HepG2 (cell line): ENCODE results near the gene GDF9. TPM values are rescaled to one million over a fixed set of nuclear protein-coding genes. Genes with fewer than 3 reads are reported as not detected.
A peak's percentile ranks its signal among the peaks of the same experiment; 100 is the strongest.

Source experiments
- AFF4 ChIP-seq: sonication (generic); formaldehyde crosslinking; IDR thresholded peaks from 2 replicates; pipeline ENCODE4 v1.4.0; 2020; ENCODE audit warnings: missing genetic modification reagents
- ARNT ChIP-seq: fragments of 450-650 bp; IDR thresholded peaks from 2 replicates; pipeline ENCODE4 v1.6.1; 2017
- ATAD3A ChIP-seq: sonication (generic); formaldehyde crosslinking; IDR thresholded peaks from 2 replicates; pipeline ENCODE4 v1.4.0; 2020; ENCODE audit warnings: missing genetic modification reagents
- ATF3 ChIP-seq: sonication (generic); formaldehyde crosslinking; IDR thresholded peaks from 2 replicates; pipeline ENCODE4 v1.4.0; 2020; ENCODE audit warnings: missing genetic modification reagents
- E2F2 ChIP-seq: sonication (generic); formaldehyde crosslinking; IDR thresholded peaks from 2 replicates; pipeline ENCODE4 v1.4.0; 2020; ENCODE audit warnings: missing genetic modification reagents, borderline replicate concordance
- FOXA1 ChIP-seq, 2 experiments: fragments of 450-650 bp in 1 of 2; sonication (generic) in 1 of 2; formaldehyde crosslinking in 1 of 2; IDR thresholded peaks; 2 replicates each; pipeline versions ENCODE4 v1.4.0 to v1.6.1; 2016 to 2020; ENCODE audit warnings: missing genetic modification reagents in 1 of 2
- MXD4 ChIP-seq: IDR thresholded peaks from 2 replicates; pipeline ENCODE4 v1.6.1; 2016; ENCODE audit warnings: mild to moderate bottlenecking, missing biosample characterization, missing genetic modification reagents
- RERE ChIP-seq: IDR thresholded peaks from 2 replicates; pipeline ENCODE4 v1.6.1; 2016; ENCODE audit warnings: low read depth, missing genetic modification reagents, missing compliant biosample characterization
- SKIL ChIP-seq: sonication (generic); formaldehyde crosslinking; IDR thresholded peaks from 2 replicates; pipeline ENCODE4 v1.8.0; 2022; ENCODE audit warnings: missing genetic modification reagents, mild to moderate bottlenecking, moderate library complexity, borderline replicate concordance
- TAF15 ChIP-seq: fragments of 200-400 bp; formaldehyde crosslinking; IDR thresholded peaks from one replicate; pipeline ENCODE4 v1.6.1; 2018; ENCODE audit warnings: mild to moderate bottlenecking, low read depth, low read length; ENCODE audit not compliant: poor library complexity, severe bottlenecking
- TRIM24 ChIP-seq: sonication (generic); formaldehyde crosslinking; IDR thresholded peaks from 2 replicates; pipeline ENCODE4 v1.8.0; 2022; ENCODE audit warnings: mild to moderate bottlenecking, missing genetic modification reagents
- ZNF775 ChIP-seq: sonication (generic); formaldehyde crosslinking; IDR thresholded peaks from 2 replicates; pipeline ENCODE4 v1.4.0; 2020; ENCODE audit warnings: missing genetic modification reagents, mild to moderate bottlenecking, moderate library complexity, borderline replicate concordance
- ZNF782 ChIP-seq: sonication (generic); formaldehyde crosslinking; IDR thresholded peaks from 2 replicates; pipeline ENCODE4 v1.4.0; 2020; ENCODE audit warnings: missing genetic modification reagents, mild to moderate bottlenecking, borderline replicate concordance
- ZNF792 ChIP-seq: IDR thresholded peaks from 2 replicates; pipeline ENCODE4 v1.6.1; 2016
- ZSCAN21 ChIP-seq: sonication (generic); formaldehyde crosslinking; IDR thresholded peaks from 2 replicates; pipeline ENCODE4 v1.8.0; 2022; ENCODE audit warnings: mild to moderate bottlenecking, missing genetic modification reagents, moderate library complexity, borderline replicate concordance
- polyA plus RNA-seq, 8 experiments: library from polyadenylated mRNA; depleted of rRNA in 3 of 8; stranded (reverse) in 7 of 8; unstranded in 1 of 8; fragments of >200 nt; fragmentation: Illumina TruSeq in 4 of 8; extraction: Trizol in 4 of 8; gene quantifications; 2 replicates each; pipeline versions ENCODE4 v1.2.1 to v1.2.3, GENCODE V29; 2011 to 2016; ENCODE audit warnings: low read depth in 4 of 8, missing spikeins in 1 of 8, mixed read lengths in 1 of 8; ENCODE audit not compliant: insufficient read depth in 1 of 8
- total RNA-seq, 5 experiments: library from RNA; depleted of rRNA; stranded (reverse); fragments of >200 nt; fragmentation: Illumina TruSeq; extraction: Trizol; gene quantifications; 2 replicates each; pipeline ENCODE4 v1.2.3, GENCODE V29; 2016; ENCODE audit warnings: low read depth in 1 of 5

Gene GDF9
- total and polyA plus RNA-seq, 2 of the 13 experiments (the other 11 are each of a cell fraction or from before 2014, with no cell fraction given): 0.33 to 0.38 TPM

- TF ChIP-seq ZNF775 (CRISPR knock-in tag) (0 out of 2 replicates have a peak, but pooled peaks have one; percentile 33), ZSCAN21 (CRISPR knock-in tag) (0 out of 2 replicates have a peak, but pooled peaks have one; percentile 26), ZNF782 (CRISPR knock-in tag) (no peak), FOXA1 (IDR thresholded peaks at IDR 0.05) (no peak), FOXA1 (CRISPR knock-in tag; IDR thresholded peaks at IDR 0.05) (peak; percentile 73), SKIL (CRISPR knock-in tag) (peak; percentile 80), TRIM24 (CRISPR knock-in tag) (no peak), ATF3 (CRISPR knock-in tag) (no peak), E2F2 (CRISPR knock-in tag) (0 out of 2 replicates have a peak, but pooled peaks have one; percentile 1), ATAD3A (CRISPR knock-in tag) (no peak), MXD4 (peak; percentile 77; the same call in 1 of the 2 replicates), AFF4 (CRISPR knock-in tag) (peak; percentile 59; the same call in 1 of the 2 replicates), TAF15 (no peak), ARNT (no peak), RERE (CRISPR knock-in tag) (peak; percentile 53; the same call in 1 of the 2 replicates), ZNF792 (CRISPR knock-in tag) (peak; percentile 76)
Observed at GRCh38 chr5:132873119-132873929, 7.1 kb upstream of the GDF9 start, which contains the start of gene LEAP2 (continued).
